Spleen (tissue), 11 donors: ENCODE data around the gene APOC1. TPM values are rescaled to one million over a fixed set of nuclear protein-coding genes. Genes with fewer than 3 reads are reported as not detected.
A peak's percentile ranks its signal among the peaks of the same experiment; 100 is the strongest.
"Not testable (repeated sequence)": the region's sequence is repeated elsewhere in the genome, so short reads cannot be mapped to it uniquely, and the experiment has no call there.

ENCODE experiments used
- DNase-seq: peaks from one replicate; pipeline ENCODE4 v3.0.0-alpha.2; 2020
- H3K27ac ChIP-seq, 8 donors: fragments of 200-600 bp; sonication (generic) in 7 of 8; 1 replicate in 4 of 8; 2 replicates in 4 of 8; pipeline versions ENCODE4 v1.5.0 to v1.8.0; 2016 to 2021; ENCODE audit warnings: inconsistent platforms in 4 of 8, mild to moderate bottlenecking in 4 of 8, moderate library complexity in 1 of 8
- H3K27me3 ChIP-seq, 7 donors: fragments of 200-600 bp; sonication (generic) in 6 of 7; replicated peaks in 1 of 7; 1 replicate in 4 of 7; 2 replicates in 3 of 7; pipeline versions ENCODE4 v1.5.0 to v1.8.0; 2016 to 2021; ENCODE audit warnings: inconsistent platforms in 3 of 7, mild to moderate bottlenecking in 1 of 7
- H3K36me3 ChIP-seq, 6 donors: fragments of 200-600 bp; sonication (generic) in 5 of 6; 1 replicate in 4 of 6; 2 replicates in 2 of 6; pipeline versions ENCODE4 v1.5.0 to v1.8.0; 2016 to 2021; ENCODE audit warnings: inconsistent platforms in 2 of 6
- H3K4me1 ChIP-seq, 6 donors: fragments of 200-600 bp; sonication (generic) in 5 of 6; 1 replicate in 3 of 6; 2 replicates in 3 of 6; pipeline versions ENCODE4 v1.5.0 to v1.8.0; 2016 to 2021; ENCODE audit warnings: inconsistent platforms in 3 of 6
- H3K4me3 ChIP-seq, 8 donors: fragments of 200-600 bp; sonication (generic) in 7 of 8; 1 replicate in 4 of 8; 2 replicates in 4 of 8; pipeline versions ENCODE4 v1.5.0 to v1.8.0; 2016 to 2021; ENCODE audit warnings: inconsistent platforms in 4 of 8, mild to moderate bottlenecking in 4 of 8, moderate library complexity in 2 of 8
- H3K9me3 ChIP-seq, 8 donors: fragments of 200-600 bp; sonication (generic) in 7 of 8; 1 replicate in 4 of 8; 2 replicates in 4 of 8; pipeline versions ENCODE4 v1.5.0 to v1.8.0; 2016 to 2021; ENCODE audit warnings: inconsistent platforms in 4 of 8
- POLR2A ChIP-seq, 3 donors: fragments of 450-650 bp; IDR thresholded peaks; one replicate each; pipeline ENCODE4 v1.5.1; 2017; ENCODE audit warnings: antibody characterized with exemption in 3 of 3, mild to moderate bottlenecking in 1 of 3
- POLR2AphosphoS5 ChIP-seq, 3 donors: sonication (generic); formaldehyde crosslinking; IDR thresholded peaks; one replicate each; pipeline ENCODE4 v1.5.1; 2017; ENCODE audit warnings: antibody characterized with exemption in 3 of 3
- WGBS, 5 donors: extraction: QIAGEN DNeasy Blood & Tissue Kit in 3 of 5; methylation state at CpG; one replicate each; pipeline versions ENCODE4 v1.1.5 to v1.1.7; 2013 to 2018; 5-methylcytosine and 5-hydroxymethylcytosine counted together
- intact Hi-C: fragments of 100-400 bp; cut with DNase I; formaldehyde crosslinking; loops from one replicate; pipeline ENCODE4 v1.15.0; 2023; ENCODE audit warnings: low total_unique reads
- polyA plus RNA-seq, 3 donors: library from polyadenylated mRNA; stranded (reverse); fragments of 200-250 nt; gene quantifications; one replicate each; pipeline ENCODE4 v1.2.1, GENCODE V29; 2013
- total RNA-seq, 7 donors: library from RNA; depleted of rRNA in 3 of 7; stranded (reverse); fragments of >200 nt in 3 of 7; fragmentation: NEBNext Ultra II Directional in 4 of 7; extraction: Animal tissue kit (Norgen Biotek cat#: 25700) in 4 of 7; gene quantifications; one replicate each; pipeline versions ENCODE4 v1.1.0 to v1.2.1, GENCODE V29; 2016 to 2021
- TF ChIP-seq, protein P1 (sequence below), 11 experiments: fragments of 200-600 bp in 7 of 11; fragments of 450-650 bp in 4 of 11; sonication (generic) in 4 of 11; IDR thresholded peaks in 8 of 11; conservative IDR thresholded peaks in 3 of 11; 1 replicate in 7 of 11; 2 replicates in 4 of 11; pipeline versions ENCODE4 v1.4.0 to v1.8.0; 2016 to 2021; ENCODE audit warnings: antibody characterized with exemption in 11 of 11, inconsistent platforms in 4 of 11, mild to moderate bottlenecking in 1 of 11
- donor health status: healthy with polysubstance abuse.
- donor health status: DM: no; HTN: no; CAD: no; lungs with moderate emphysema.
- donor health status: DM: no; HTN: no; CAD: no.
- donor health status: Bipolar disorder and iron deficiency.
- donor health status: healthy.
- donor health status: DM: no; HTN: no; CAD: no.
- donor health status: DM: yes; HTN: yes; CAD: no.

The APOC1 gene
- total and polyA plus RNA-seq, 10 donors = 90.0 to 465 (median 198) TPM

GRCh38 chr19:44882063-44882462 is 32.3 kb upstream of the APOC1 start:
- Histone ChIP-seq H3K9me3 (no peaks in the 10 kb centered on the region), H3K4me3 (no peak overlapping the region), H3K27ac (no peak overlapping the region), H3K4me1 (peaks cover 0 to 19% (median 6%) of the 10 kb centered on the region in 6 donors), H3K27me3 (no peaks in the 10 kb centered on the region), H3K36me3 (peaks cover 0 to 79% (median 12%) of the 10 kb centered on the region in 6 donors)
- TF ChIP-seq, protein P1, sequence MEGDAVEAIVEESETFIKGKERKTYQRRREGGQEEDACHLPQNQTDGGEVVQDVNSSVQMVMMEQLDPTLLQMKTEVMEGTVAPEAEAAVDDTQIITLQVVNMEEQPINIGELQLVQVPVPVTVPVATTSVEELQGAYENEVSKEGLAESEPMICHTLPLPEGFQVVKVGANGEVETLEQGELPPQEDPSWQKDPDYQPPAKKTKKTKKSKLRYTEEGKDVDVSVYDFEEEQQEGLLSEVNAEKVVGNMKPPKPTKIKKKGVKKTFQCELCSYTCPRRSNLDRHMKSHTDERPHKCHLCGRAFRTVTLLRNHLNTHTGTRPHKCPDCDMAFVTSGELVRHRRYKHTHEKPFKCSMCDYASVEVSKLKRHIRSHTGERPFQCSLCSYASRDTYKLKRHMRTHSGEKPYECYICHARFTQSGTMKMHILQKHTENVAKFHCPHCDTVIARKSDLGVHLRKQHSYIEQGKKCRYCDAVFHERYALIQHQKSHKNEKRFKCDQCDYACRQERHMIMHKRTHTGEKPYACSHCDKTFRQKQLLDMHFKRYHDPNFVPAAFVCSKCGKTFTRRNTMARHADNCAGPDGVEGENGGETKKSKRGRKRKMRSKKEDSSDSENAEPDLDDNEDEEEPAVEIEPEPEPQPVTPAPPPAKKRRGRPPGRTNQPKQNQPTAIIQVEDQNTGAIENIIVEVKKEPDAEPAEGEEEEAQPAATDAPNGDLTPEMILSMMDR (IDR thresholded peaks at IDR 0.05 in 8 of 11, conservative IDR thresholded peaks at IDR 0.05 in 3 of 11) = no peak
- TF ChIP-seq POLR2AphosphoS5 (IDR thresholded peaks at IDR 0.05) = peak in 1 of 3 donors; percentile 50
- intact Hi-C loops = no loop called here
- 88 to 96% (median 92%) methylated on average over 14 to 15 of the region's 15 CpGs for WGBS, 5 donors
- DNase-seq = no peak

- intact Hi-C loops, H3K4me3 ChIP-seq, H3K9me3 ChIP-seq, DNase-seq, H3K27ac ChIP-seq, H3K27me3 ChIP-seq: not testable (repeated sequence)
- WGBS, 5 donors = 89 to 94% (median 92%) methylated on average over 19 of the region's 19 CpGs
- peaks cover 0 to 14% (median 4%) of the 10 kb centered on the region in 6 donors for H3K4me1 ChIP-seq
- peaks cover 0 to 79% (median 19%) of the 10 kb centered on the region in 6 donors for H3K36me3 ChIP-seq
Measured at GRCh38 chr19:44882619-44883397, 31.6 kb upstream of the APOC1 start.

DNA sequence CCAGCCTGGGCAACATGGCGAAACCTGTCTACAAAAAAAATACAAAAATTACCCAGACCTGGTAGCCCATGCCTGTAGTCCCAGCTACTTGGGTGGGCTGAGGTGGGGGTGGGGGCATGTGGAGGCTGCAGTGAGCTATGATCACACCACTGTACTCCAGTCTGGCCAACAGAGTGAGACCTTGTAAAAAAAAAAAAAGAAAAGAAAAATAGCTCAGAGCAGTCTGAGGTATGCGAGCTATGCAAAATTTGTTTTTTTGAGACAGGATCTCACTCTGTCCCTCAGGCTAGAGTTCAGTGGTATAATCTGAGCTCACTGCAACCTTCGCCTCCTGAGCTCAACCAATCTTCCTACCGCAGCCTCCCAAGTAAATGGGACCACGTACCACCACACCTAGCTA is 30.5 kb upstream of the APOC1 start:
- Histone ChIP-seq H3K4me1 (peaks cover 0 to 12% (median 4%) of the 10 kb centered on the region in 6 donors), H3K36me3 (peaks cover 0 to 79% (median 21%) of the 10 kb centered on the region in 6 donors), H3K27me3 (no peaks in the 10 kb centered on the region), H3K4me3 (no peak overlapping the region), H3K27ac (no peak overlapping the region), H3K9me3 (no peaks in the 10 kb centered on the region)
- intact Hi-C loops = no loop called here
- TF ChIP-seq POLR2AphosphoS5 (IDR thresholded peaks at IDR 0.05) (no peak), POLR2A (IDR thresholded peaks at IDR 0.05) (no peak)
- TF ChIP-seq, protein P1 (IDR thresholded peaks at IDR 0.05 in 8 of 11, conservative IDR thresholded peaks at IDR 0.05 in 3 of 11) = no peak
- 85 to 97% (median 94%) methylated on average over 5 of the region's 5 CpGs for WGBS, 5 donors
- DNase-seq = no peak

DNA sequence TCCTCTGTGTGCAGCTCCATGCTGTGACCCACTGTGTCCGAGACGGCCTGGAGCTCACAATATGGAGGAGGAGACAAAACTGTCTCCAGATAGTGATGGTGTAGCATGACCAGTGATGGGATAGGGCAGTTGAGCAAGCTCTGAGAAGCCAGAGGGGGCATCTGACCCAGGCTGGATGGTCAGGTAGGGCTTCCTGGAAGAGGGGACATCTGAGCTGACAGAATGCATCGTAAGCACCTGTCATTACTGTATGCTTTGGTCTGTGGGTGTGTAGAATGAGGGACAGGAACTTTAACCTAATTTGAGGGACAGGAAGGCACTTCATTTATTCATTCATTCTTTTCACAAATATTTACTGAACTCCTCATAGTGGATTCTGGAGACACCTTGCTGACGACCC is 29.8 kb upstream of the APOC1 start:
- intact Hi-C loops = no loop called here
- peaks cover 1 to 10% (median 5%) of the 10 kb centered on the region in 6 donors for H3K4me1 ChIP-seq
- H3K4me3 ChIP-seq = no peak overlapping the region
- no peaks in the 10 kb centered on the region for H3K9me3 ChIP-seq
- no peak for DNase-seq
- WGBS, 5 donors = 86 to 93% (median 92%) methylated on average over 4 of the region's 4 CpGs
- no peak overlapping the region for H3K27ac ChIP-seq
- H3K36me3 ChIP-seq = peaks cover 0 to 77% (median 21%) of the 10 kb centered on the region in 6 donors
- no peak for TF ChIP-seq POLR2AphosphoS5 (IDR thresholded peaks at IDR 0.05)
- no peak for TF ChIP-seq POLR2A (IDR thresholded peaks at IDR 0.05)
- TF ChIP-seq, protein P1 (IDR thresholded peaks at IDR 0.05 in 8 of 11, conservative IDR thresholded peaks at IDR 0.05 in 3 of 11) = no peak
- H3K27me3 ChIP-seq = no peaks in the 10 kb centered on the region
